ENCODE data around the gene PKP3. TPM values are rescaled to one million over a fixed set of nuclear protein-coding genes. Genes with fewer than 3 reads are reported as not detected.

PKP3 gene
- total and polyA plus RNA-seq, 2 donors (not counting 1 experiment from before 2014, with no cell fraction given), result 0.78 TPM; not detected in 1

DNA sequence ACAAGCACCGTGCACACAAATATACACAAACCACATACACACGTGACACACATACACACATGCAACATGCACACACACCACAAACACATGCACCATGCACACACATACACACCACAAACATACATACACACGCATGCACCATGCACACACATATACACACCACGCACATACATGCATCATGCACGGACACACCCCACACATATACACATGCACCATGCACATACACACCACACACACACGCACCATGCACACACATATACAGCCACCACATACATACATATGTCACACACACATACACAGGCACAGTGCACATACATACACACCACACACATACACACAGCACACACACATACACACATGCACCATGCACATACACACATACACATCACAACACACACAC, 37.4 kb upstream of the PKP3 start:
- 90% methylated on average over 6 of the region's 6 CpGs for WGBS (ENCODE audit: insufficient coverage)
- Histone ChIP-seq H3K36me3 (replicated peaks in 1 of 2; ENCODE audit: control extremely low read depth in 1 of 2, control insufficient read depth in 1 of 2, extremely low read depth in 1 of 2, insufficient read depth in 2 of 2, low read length in 1 of 2) (no peaks in the 10 kb centered on the region), H3K9me3 (ENCODE audit: control extremely low read depth in 1 of 3, control insufficient read depth in 2 of 3, insufficient read depth in 1 of 3, low read length in 2 of 3) (peaks cover 0 to 15% (median 0%) of the 10 kb centered on the region in 3 donors), H3K79me2 (ENCODE audit: control insufficient read depth, insufficient read depth, low read length) (no peaks in the 10 kb centered on the region), H4K20me1 (ENCODE audit: control insufficient read depth, insufficient read depth, low read length, poor library complexity, severe bottlenecking) (no peaks in the 10 kb centered on the region), H3K27ac (ENCODE audit: low read length in 2 of 2) (no peak overlapping the region), H3K4me3 (ENCODE audit: control extremely low read depth in 1 of 5, extremely low read depth in 1 of 5, insufficient read depth in 1 of 5, low read depth in 2 of 5, low read length in 4 of 5) (no peak overlapping the region), H3K9ac (ENCODE audit: low read length) (no peak overlapping the region), H3K4me2 (replicated peaks; ENCODE audit: low read depth, low read length, poor library complexity, severe bottlenecking) (no peak overlapping the region), H2AFZ (ENCODE audit: insufficient read depth, low read depth, low read length, poor library complexity, severe bottlenecking) (no peak overlapping the region), H3K27me3 (replicated peaks in 1 of 4; ENCODE audit: control extremely low read depth in 1 of 4, control insufficient read depth in 3 of 4, insufficient read depth in 4 of 4, low read length in 3 of 4) (no peaks in the 10 kb centered on the region), H3K4me1 (ENCODE audit: control insufficient read depth in 2 of 2, insufficient read depth in 2 of 2, low read length in 2 of 2) (peaks cover 9 to 16% of the 10 kb centered on the region in 2 donors)
- no peak for DNase-seq
- CTCF ChIA-PET, result interaction anchor here (5.3 kb wide), 1 partner anchor 106 kb away, joined by 82 read pairs; no protein-coding TSS in a partner anchor
- H3K27me3 Mint-ChIP-seq, result no peaks in the 10 kb centered on the region
- intact Hi-C loops (cut with micrococcal nuclease), result no loop called here
- POLR2A ChIA-PET, result interaction anchor here (1.2 to 2.5 kb wide), 4 partner anchors 87 to 150 kb away, joined by 3 to 12 read pairs (median 8); partner anchors contain the start of genes BET1L, RIC8A and RNH1
- no peak for ATAC-seq (ENCODE audit: low read depth)
- H3K4me1 Mint-ChIP-seq, result peaks cover 16% of the 10 kb centered on the region
- H3K27ac Mint-ChIP-seq, result no peak overlapping the region
- no peak overlapping the region for H3K4me3 Mint-ChIP-seq
- no peaks in the 10 kb centered on the region for H3K9me3 Mint-ChIP-seq (ENCODE audit: insufficient read depth)
- TF ChIP-seq EZH2 (IDR thresholded peaks at IDR 0.05; ENCODE audit: borderline replicate concordance, insufficient read depth, low read depth, low read length, poor library complexity, severe bottlenecking), result no peak
- TF ChIP-seq, protein P1, sequence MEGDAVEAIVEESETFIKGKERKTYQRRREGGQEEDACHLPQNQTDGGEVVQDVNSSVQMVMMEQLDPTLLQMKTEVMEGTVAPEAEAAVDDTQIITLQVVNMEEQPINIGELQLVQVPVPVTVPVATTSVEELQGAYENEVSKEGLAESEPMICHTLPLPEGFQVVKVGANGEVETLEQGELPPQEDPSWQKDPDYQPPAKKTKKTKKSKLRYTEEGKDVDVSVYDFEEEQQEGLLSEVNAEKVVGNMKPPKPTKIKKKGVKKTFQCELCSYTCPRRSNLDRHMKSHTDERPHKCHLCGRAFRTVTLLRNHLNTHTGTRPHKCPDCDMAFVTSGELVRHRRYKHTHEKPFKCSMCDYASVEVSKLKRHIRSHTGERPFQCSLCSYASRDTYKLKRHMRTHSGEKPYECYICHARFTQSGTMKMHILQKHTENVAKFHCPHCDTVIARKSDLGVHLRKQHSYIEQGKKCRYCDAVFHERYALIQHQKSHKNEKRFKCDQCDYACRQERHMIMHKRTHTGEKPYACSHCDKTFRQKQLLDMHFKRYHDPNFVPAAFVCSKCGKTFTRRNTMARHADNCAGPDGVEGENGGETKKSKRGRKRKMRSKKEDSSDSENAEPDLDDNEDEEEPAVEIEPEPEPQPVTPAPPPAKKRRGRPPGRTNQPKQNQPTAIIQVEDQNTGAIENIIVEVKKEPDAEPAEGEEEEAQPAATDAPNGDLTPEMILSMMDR (IDR thresholded peaks at IDR 0.05), result no peak

DNA sequence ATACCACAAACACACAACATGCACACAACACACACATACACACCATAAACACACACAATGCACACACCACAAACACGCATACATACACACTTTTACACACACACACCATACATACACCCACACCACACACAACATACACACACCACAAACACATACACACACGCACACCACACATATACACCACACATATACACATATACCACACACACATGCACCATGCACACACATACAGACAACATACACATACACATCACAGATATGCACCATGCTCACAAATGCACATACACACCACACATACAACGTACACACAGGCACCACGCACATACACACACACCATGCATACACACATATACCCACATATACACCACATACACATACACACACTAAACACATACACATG, 36.4 kb upstream of the PKP3 start:
- DNase-seq, result no peak
- no peak overlapping the region for H3K4me3 ChIP-seq (ENCODE audit: control extremely low read depth in 1 of 5, extremely low read depth in 1 of 5, insufficient read depth in 1 of 5, low read depth in 2 of 5, low read length in 4 of 5)
- Mint-ChIP-seq H3K27ac (no peak overlapping the region), H3K4me1 (peaks cover 16% of the 10 kb centered on the region), H3K9me3 (ENCODE audit: insufficient read depth) (no peaks in the 10 kb centered on the region), H3K4me3 (no peak overlapping the region), H3K27me3 (no peaks in the 10 kb centered on the region)
- intact Hi-C loops (cut with micrococcal nuclease), result no loop called here
- H3K36me3 ChIP-seq (replicated peaks in 1 of 2; ENCODE audit: control extremely low read depth in 1 of 2, control insufficient read depth in 1 of 2, extremely low read depth in 1 of 2, insufficient read depth in 2 of 2, low read length in 1 of 2), result no peaks in the 10 kb centered on the region
- no peak overlapping the region for H3K27ac ChIP-seq (ENCODE audit: low read length in 2 of 2)
- ChIA-PET CTCF (no interaction called here), POLR2A (no interaction called here)
- peaks cover 0 to 18% (median 0%) of the 10 kb centered on the region in 3 donors for H3K9me3 ChIP-seq (ENCODE audit: control extremely low read depth in 1 of 3, control insufficient read depth in 2 of 3, insufficient read depth in 1 of 3, low read length in 2 of 3)
- H3K9ac ChIP-seq (ENCODE audit: low read length), result no peak overlapping the region
- peaks cover 9 to 16% of the 10 kb centered on the region in 2 donors for H3K4me1 ChIP-seq (ENCODE audit: control insufficient read depth in 2 of 2, insufficient read depth in 2 of 2, low read length in 2 of 2)
- TF ChIP-seq EZH2 (IDR thresholded peaks at IDR 0.05; ENCODE audit: borderline replicate concordance, insufficient read depth, low read depth, low read length, poor library complexity, severe bottlenecking), result no peak
- TF ChIP-seq, protein P1 (IDR thresholded peaks at IDR 0.05), result no peak
- H3K4me2 ChIP-seq (replicated peaks; ENCODE audit: low read depth, low read length, poor library complexity, severe bottlenecking), result no peak overlapping the region
- WGBS (ENCODE audit: insufficient coverage), result 96% methylated on average over 4 of the region's 4 CpGs
- no peaks in the 10 kb centered on the region for H3K27me3 ChIP-seq (replicated peaks in 1 of 4; ENCODE audit: control extremely low read depth in 1 of 4, control insufficient read depth in 3 of 4, insufficient read depth in 4 of 4, low read length in 3 of 4)
- no peak overlapping the region for H2AFZ ChIP-seq (ENCODE audit: insufficient read depth, low read depth, low read length, poor library complexity, severe bottlenecking)
- no peaks in the 10 kb centered on the region for H3K79me2 ChIP-seq (ENCODE audit: control insufficient read depth, insufficient read depth, low read length)
- ATAC-seq (ENCODE audit: low read depth), result no peak
- H4K20me1 ChIP-seq (ENCODE audit: control insufficient read depth, insufficient read depth, low read length, poor library complexity, severe bottlenecking), result no peaks in the 10 kb centered on the region
